HepG2 (cell line): ENCODE results near the gene RHBDF2. TPM values are rescaled to one million over a fixed set of nuclear protein-coding genes. Genes with fewer than 3 reads are reported as not detected.
A peak's percentile ranks its signal among the peaks of the same experiment; 100 is the strongest.

Source experiments
- ATM ChIP-seq: fragments of 450-650 bp; IDR thresholded peaks from 2 replicates; pipeline ENCODE4 v1.7.1; 2017; ENCODE audit warnings: mild to moderate bottlenecking, borderline replicate concordance
- CC2D1A ChIP-seq: sonication (generic); formaldehyde crosslinking; IDR thresholded peaks from 2 replicates; pipeline ENCODE4 v1.8.1; 2023; ENCODE audit warnings: mild to moderate bottlenecking, missing genetic modification reagents
- CHD2 ChIP-seq: IDR thresholded peaks from 2 replicates; pipeline ENCODE4 v1.6.1; 2011; ENCODE audit warnings: low read depth, low read length, improper control_type of control experiment
- GRHL1 ChIP-seq: sonication (generic); formaldehyde crosslinking; conservative IDR thresholded peaks from 2 replicates; pipeline ENCODE4 v1.8.0; 2022; ENCODE audit warnings: missing genetic modification reagents
- GTF3A ChIP-seq: sonication (generic); formaldehyde crosslinking; conservative IDR thresholded peaks from 2 replicates; pipeline ENCODE4 v1.4.0; 2020; ENCODE audit warnings: mild to moderate bottlenecking, missing genetic modification reagents
- HMGXB4 ChIP-seq, 2 experiments: sonication (generic) in 1 of 2; formaldehyde crosslinking in 1 of 2; IDR thresholded peaks; 2 replicates each; pipeline versions ENCODE4 v1.4.0 to v1.6.1; 2018 to 2020; ENCODE audit warnings: missing genetic modification reagents in 2 of 2, borderline replicate concordance in 1 of 2, low read depth in 1 of 2, mild to moderate bottlenecking in 1 of 2, missing biosample characterization in 1 of 2
- KDM2A ChIP-seq: sonication (generic); formaldehyde crosslinking; IDR thresholded peaks from 2 replicates; pipeline ENCODE4 v1.4.0; 2020; ENCODE audit warnings: low read depth, missing genetic modification reagents, borderline replicate concordance
- MED1 ChIP-seq: sonication (generic); formaldehyde crosslinking; IDR thresholded peaks from 2 replicates; pipeline ENCODE4 v1.4.0; 2020; ENCODE audit warnings: missing genetic modification reagents
- NFE2L1 ChIP-seq: sonication (generic); formaldehyde crosslinking; IDR thresholded peaks from 2 replicates; pipeline ENCODE4 v1.4.0; 2020; ENCODE audit warnings: missing genetic modification reagents, mild to moderate bottlenecking, borderline replicate concordance
- SRY ChIP-seq: sonication (generic); formaldehyde crosslinking; IDR thresholded peaks from 2 replicates; pipeline ENCODE4 v1.8.0; 2022; ENCODE audit warnings: mild to moderate bottlenecking, missing genetic modification reagents
- TMF1 ChIP-seq: sonication (generic); formaldehyde crosslinking; IDR thresholded peaks from 2 replicates; pipeline ENCODE4 v1.8.1; 2022; ENCODE audit warnings: low read depth, missing genetic modification reagents
- ZNF101 ChIP-seq: sonication (generic); formaldehyde crosslinking; IDR thresholded peaks from 2 replicates; pipeline ENCODE4 v1.4.0; 2020; ENCODE audit warnings: mild to moderate bottlenecking, low read depth, missing genetic modification reagents, borderline replicate concordance
- ZNF136 ChIP-seq: sonication (generic); formaldehyde crosslinking; IDR thresholded peaks from 2 replicates; pipeline ENCODE4 v1.8.1; 2022; ENCODE audit warnings: low read depth, mild to moderate bottlenecking, moderate library complexity, missing genetic modification reagents
- ZNF224 ChIP-seq: sonication (generic); formaldehyde crosslinking; IDR thresholded peaks from 2 replicates; pipeline ENCODE4 v1.5.0; 2020; ENCODE audit warnings: mild to moderate bottlenecking, missing genetic modification reagents
- ZNF282 ChIP-seq: fragments of 450-650 bp; IDR thresholded peaks from 2 replicates; pipeline ENCODE4 v1.6.1; 2018; ENCODE audit not compliant: partially characterized antibody
- ZNF564 ChIP-seq: sonication (generic); formaldehyde crosslinking; IDR thresholded peaks from 2 replicates; pipeline ENCODE4 v1.8.1; 2023; ENCODE audit warnings: mild to moderate bottlenecking, missing genetic modification reagents
- ZNF605 ChIP-seq: sonication (generic); formaldehyde crosslinking; IDR thresholded peaks from 2 replicates; pipeline ENCODE4 v1.8.0; 2022; ENCODE audit warnings: mild to moderate bottlenecking, missing genetic modification reagents
- ZNF616 ChIP-seq: sonication (generic); formaldehyde crosslinking; IDR thresholded peaks from 2 replicates; pipeline ENCODE4 v1.5.0; 2020; ENCODE audit warnings: low read depth, mild to moderate bottlenecking, missing genetic modification reagents
- ZNF646 ChIP-seq: sonication (generic); formaldehyde crosslinking; IDR thresholded peaks from 2 replicates; pipeline ENCODE4 v1.9.0; 2021; ENCODE audit warnings: mild to moderate bottlenecking, missing genetic modification reagents
- ZNF660 ChIP-seq: sonication (generic); formaldehyde crosslinking; IDR thresholded peaks from 2 replicates; pipeline ENCODE4 v1.5.1; 2020; ENCODE audit warnings: mild to moderate bottlenecking, low read depth, missing genetic modification reagents, borderline replicate concordance
- ZNF7 ChIP-seq: IDR thresholded peaks from 2 replicates; pipeline ENCODE4 v1.6.1; 2016; ENCODE audit warnings: missing biosample characterization, missing genetic modification reagents
- ZNF766 ChIP-seq: sonication (generic); formaldehyde crosslinking; IDR thresholded peaks from 2 replicates; pipeline ENCODE4 v1.5.0; 2020; ENCODE audit warnings: missing genetic modification reagents, borderline replicate concordance
- polyA plus RNA-seq, 8 experiments: library from polyadenylated mRNA; depleted of rRNA in 3 of 8; stranded (reverse) in 7 of 8; unstranded in 1 of 8; fragments of >200 nt; fragmentation: Illumina TruSeq in 4 of 8; extraction: Trizol in 4 of 8; gene quantifications; 2 replicates each; pipeline versions ENCODE4 v1.2.1 to v1.2.3, GENCODE V29; 2011 to 2016; ENCODE audit warnings: low read depth in 4 of 8, missing spikeins in 1 of 8, mixed read lengths in 1 of 8; ENCODE audit not compliant: insufficient read depth in 1 of 8
- total RNA-seq, 5 experiments: library from RNA; depleted of rRNA; stranded (reverse); fragments of >200 nt; fragmentation: Illumina TruSeq; extraction: Trizol; gene quantifications; 2 replicates each; pipeline ENCODE4 v1.2.3, GENCODE V29; 2016; ENCODE audit warnings: low read depth in 1 of 5

The RHBDF2 gene
- total and polyA plus RNA-seq, 2 of the 13 experiments (the other 11 are each of a cell fraction or from before 2014, with no cell fraction given): 7.8 to 24.2 TPM

- TF ChIP-seq ZNF136 (no peak), CHD2 (no peak), ZNF766 (CRISPR knock-in tag) (0 out of 2 replicates have a peak, but pooled peaks have one; percentile 1), ZNF564 (CRISPR knock-in tag) (no peak; the same call in 1 of the 2 replicates), ZNF282 (no peak), MED1 (CRISPR knock-in tag) (0 out of 2 replicates have a peak, but pooled peaks have one; percentile 1), KDM2A (CRISPR knock-in tag) (no peak), TMF1 (CRISPR knock-in tag) (peak; percentile 17; the same call in 1 of the 2 replicates), GTF3A (CRISPR knock-in tag) (no peak), GRHL1 (CRISPR knock-in tag) (no peak), HMGXB4 (CRISPR knock-in tag; IDR thresholded peaks at IDR 0.05; ENCODE audit: borderline replicate concordance in 1 of 2, low read depth in 1 of 2) (no peak; a peak in 1 of 4 replicates), ZNF101 (CRISPR knock-in tag) (no peak), SRY (CRISPR knock-in tag) (no peak), ZNF646 (CRISPR knock-in tag) (no peak), NFE2L1 (CRISPR knock-in tag) (no peak), CC2D1A (no peak), ZNF605 (CRISPR knock-in tag) (peak; percentile 29; the same call in 1 of the 2 replicates), ZNF7 (CRISPR knock-in tag) (no peak), ATM (no peak), ZNF224 (CRISPR knock-in tag) (no peak), ZNF660 (no peak), ZNF616 (CRISPR knock-in tag) (0 out of 2 replicates have a peak, but pooled peaks have one; percentile 29)
Measured at GRCh38 chr17:76500747-76501017, 541 bp downstream of the RHBDF2 start (continued).
